Retinal pigment epithelial cell (primary cell): ENCODE data around the gene RSPH1.
A peak's percentile ranks its signal among the peaks of the same experiment; 100 is the strongest.

Source experiments
- DNase-seq: peaks from one replicate; pipeline ENCODE4 v3.0.0-alpha.2; 2010; ENCODE audit warnings: low read depth
- H3K4me3 ChIP-seq: 2 replicates; pipeline ENCODE4 v1.5.1; 2011; ENCODE audit warnings: mild to moderate bottlenecking, low read length, control low read depth, moderate library complexity
- TF ChIP-seq, protein P1 (sequence below): conservative IDR thresholded peaks from 2 replicates; pipeline ENCODE4 v1.5.1; 2011; ENCODE audit warnings: low read depth, low read length, control low read depth, inconsistent platforms

The RSPH1 gene

DNA sequence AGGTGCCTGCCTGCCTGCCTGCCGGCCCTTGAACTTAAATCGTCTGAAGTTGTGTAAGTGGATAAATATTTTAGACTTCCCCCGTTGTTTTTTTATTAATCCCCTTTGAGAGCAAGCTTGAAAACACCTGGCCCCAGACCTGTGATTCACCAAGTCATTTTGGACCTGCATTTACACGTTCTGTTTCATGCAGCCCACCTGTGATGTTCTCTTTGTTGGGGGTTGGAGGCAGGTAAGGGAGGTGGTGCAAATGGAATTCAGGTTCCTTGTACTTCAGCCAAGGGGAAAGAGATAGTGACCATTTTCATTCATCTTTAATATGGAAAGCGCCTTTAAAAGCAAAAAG, 18.8 kb upstream of the RSPH1 start:
- TF ChIP-seq, protein P1, sequence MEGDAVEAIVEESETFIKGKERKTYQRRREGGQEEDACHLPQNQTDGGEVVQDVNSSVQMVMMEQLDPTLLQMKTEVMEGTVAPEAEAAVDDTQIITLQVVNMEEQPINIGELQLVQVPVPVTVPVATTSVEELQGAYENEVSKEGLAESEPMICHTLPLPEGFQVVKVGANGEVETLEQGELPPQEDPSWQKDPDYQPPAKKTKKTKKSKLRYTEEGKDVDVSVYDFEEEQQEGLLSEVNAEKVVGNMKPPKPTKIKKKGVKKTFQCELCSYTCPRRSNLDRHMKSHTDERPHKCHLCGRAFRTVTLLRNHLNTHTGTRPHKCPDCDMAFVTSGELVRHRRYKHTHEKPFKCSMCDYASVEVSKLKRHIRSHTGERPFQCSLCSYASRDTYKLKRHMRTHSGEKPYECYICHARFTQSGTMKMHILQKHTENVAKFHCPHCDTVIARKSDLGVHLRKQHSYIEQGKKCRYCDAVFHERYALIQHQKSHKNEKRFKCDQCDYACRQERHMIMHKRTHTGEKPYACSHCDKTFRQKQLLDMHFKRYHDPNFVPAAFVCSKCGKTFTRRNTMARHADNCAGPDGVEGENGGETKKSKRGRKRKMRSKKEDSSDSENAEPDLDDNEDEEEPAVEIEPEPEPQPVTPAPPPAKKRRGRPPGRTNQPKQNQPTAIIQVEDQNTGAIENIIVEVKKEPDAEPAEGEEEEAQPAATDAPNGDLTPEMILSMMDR: no peak
- DNase-seq: no peak
- H3K4me3 ChIP-seq: peak overlapping the region; percentile 62

DNA sequence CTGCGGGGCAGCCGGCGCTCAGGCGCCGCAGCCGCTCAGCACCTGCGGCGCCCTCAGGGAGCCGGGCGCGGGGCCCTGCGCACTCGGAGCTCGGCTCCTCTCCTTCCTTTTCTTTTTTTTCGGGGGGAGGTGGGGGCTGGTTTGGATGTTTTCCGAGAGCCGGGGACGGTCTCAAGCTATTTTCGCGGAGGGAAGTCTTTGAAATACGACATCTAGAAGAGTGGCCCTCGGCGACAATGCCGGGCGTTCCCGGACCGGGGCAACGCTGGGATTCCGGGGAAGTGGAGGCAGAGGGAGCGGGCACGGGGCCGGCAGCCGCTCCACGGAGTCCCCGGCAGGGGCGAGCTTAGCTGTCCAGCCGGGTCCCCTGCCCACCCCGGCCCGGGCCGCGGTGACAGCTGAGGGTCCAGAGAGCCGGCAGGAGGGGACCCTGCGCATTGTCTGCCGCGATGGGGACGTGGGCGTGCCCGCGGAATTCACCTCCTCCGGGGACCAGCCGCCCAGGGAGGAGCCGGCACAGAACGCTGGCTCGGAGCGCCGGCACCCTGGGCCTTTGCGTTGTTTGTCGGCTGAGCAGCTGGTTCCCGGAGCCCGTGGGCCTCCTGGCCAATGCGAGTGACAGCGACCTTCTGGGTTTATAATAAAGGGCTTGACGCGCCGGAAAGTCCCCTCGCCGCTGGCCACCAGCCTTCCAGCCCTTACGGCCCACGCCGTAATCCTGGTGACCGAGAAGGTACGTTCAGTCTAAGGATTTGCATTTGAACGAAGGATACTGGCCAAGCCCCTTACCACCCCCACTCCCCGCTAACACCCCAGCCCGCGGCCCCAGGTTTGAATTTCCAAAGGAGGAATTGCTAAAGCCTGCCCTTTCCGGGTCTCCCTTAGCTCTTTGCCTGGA, 18.2 kb upstream of the RSPH1 start:
- TF ChIP-seq, protein P1: no peak
- DNase-seq: no peak
- peak overlapping the region; percentile 62 for H3K4me3 ChIP-seq

DNA sequence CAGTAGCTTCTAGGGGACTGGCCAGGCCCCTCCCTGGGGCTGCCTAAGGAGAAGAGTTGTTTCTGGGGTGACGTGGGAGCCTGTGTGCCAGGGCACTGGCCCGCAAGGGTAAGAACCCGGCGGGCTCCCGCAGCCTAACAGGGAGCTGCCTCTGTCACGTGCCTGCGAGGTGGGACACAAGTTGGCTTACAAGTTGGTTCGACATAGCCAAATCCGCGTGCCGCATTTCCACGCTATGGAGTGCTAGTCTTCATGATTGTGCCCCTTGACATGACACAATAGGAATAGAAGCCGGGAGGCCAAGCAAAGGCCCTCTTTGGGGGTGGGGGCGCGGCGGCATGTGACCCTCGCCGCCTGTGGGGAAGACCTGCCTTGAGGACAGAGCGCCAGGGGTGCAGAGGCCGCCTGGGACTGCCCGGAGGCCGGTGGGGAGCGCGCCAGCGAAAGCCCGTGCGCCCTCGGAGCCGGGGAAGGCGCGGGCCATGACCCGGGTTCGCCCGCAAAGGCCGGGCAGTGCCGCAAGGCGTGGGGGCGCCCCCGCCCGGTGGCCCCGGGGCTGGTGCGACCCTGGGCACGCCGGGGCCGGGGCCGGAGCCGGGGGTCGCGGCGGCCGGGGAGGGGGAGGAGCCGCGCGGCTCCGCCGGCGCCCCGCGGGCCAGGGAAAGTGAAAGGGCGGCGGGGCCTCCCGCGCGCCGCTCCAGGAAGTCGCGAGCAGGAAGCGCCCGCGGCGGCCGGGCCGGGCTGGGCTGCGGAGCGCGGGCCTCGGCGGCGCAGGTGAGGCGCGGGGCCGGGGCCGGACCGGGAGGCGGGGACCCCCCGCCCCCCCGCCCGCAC, 17.3 kb upstream of the RSPH1 start, which contains the start of gene SLC37A1:
TSS of gene SLC37A1 (plus strand) at position 702 of the 834 bp plus-strand sequence. CDS start 4,603 bp downstream, outside the sequence.
- TF ChIP-seq, protein P1: no peak
- DNase-seq: no peak

DNA sequence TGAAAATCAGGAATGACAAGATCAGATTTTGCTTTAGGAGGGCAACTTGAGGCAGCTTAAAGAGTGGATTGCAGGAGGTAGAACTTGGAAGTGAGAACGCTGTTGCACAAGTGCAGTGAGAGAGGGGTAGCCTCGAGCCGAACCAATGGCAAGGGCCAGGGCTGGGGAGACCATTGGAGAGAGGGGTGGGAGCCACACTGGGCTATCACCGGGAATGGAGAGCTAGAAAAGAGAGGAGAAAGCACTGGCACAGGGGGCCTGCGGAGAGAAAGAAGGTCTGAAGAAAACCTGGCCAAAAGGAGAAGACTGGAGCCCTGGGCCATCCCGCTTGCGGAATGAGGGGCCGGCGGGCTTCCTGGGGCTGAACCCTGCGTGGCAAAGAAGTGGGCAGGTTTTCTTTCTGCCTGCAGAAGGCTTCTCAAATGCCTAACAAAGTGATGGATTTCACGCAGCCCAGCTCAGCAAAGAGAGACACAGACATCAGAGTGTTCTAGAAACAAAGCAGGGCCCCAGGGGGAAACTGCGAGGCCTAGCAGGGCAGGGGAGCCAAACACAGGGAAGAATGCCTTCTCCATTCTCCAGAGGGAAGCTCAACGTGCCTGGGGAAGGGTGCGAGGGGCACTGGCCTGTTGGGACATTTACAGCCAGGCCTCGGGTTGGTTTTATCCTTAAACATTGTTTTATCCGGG, 16.5 kb upstream of the RSPH1 start:
- H3K4me3 ChIP-seq: no peak overlapping the region
- TF ChIP-seq, protein P1: no peak
- DNase-seq: no peak

More for the DNA sequence above, 17.3 kb upstream of the RSPH1 start, which contains the start of gene SLC37A1:
- H3K4me3 ChIP-seq: peak within 1 kb of the TSS; percentile 62

DNA sequence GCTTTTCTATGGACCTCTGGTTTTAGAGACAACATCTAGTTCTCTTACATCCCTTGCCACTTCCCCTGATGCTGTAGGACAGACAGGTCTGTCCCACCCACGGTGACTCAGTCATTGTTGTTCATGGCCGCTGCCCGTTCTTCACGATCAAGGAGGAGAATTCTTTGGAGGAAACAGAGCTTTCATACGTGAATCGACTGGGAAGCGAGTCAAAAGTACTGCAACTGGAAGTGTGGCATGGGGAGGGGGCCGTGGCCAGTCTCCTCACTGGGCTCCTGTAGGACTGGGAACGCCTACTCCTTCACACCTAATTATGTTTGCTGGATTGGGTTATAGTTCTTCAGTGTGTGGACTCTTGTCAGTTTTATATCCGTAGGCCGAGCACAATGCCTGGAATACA, 13.2 kb upstream of the RSPH1 start:
- H3K4me3 ChIP-seq: no peak overlapping the region
- no peak for DNase-seq
- TF ChIP-seq, protein P1: no peak

DNA sequence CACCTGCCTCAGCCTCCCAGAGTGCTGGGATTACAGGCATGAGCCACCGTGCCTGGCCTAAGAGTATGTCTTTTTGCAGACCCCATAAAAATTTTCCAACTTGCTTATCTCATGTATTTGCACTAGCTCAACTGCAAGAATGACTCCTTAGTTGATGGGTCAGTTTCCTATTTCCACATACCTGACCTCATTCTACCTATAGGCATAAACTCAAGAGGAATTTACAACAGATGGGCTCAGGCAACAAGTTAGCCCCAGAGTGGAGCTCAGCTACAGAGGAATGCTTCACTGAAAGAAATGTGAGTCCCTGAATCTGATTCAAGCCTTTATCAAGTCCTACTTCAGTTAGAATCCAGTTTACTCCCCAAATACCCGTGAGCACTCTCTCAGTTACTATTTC, 12.3 kb upstream of the RSPH1 start:
- H3K4me3 ChIP-seq: no peak overlapping the region
- DNase-seq: no peak
- TF ChIP-seq, protein P1: no peak
